Spleen (tissue), 11 donors: Measurements from ENCODE around the gene MANSC4. TPM values are rescaled to one million over a fixed set of nuclear protein-coding genes. Genes with fewer than 3 reads are reported as not detected.

ENCODE experiments used
- DNase-seq: peaks from one replicate; pipeline ENCODE4 v3.0.0-alpha.2; 2020
- H3K27ac ChIP-seq, 8 donors: fragments of 200-600 bp; sonication (generic) in 7 of 8; 1 replicate in 4 of 8; 2 replicates in 4 of 8; pipeline versions ENCODE4 v1.5.0 to v1.8.0; 2016 to 2021; ENCODE audit warnings: inconsistent platforms in 4 of 8, mild to moderate bottlenecking in 4 of 8, moderate library complexity in 1 of 8
- H3K27me3 ChIP-seq, 7 donors: fragments of 200-600 bp; sonication (generic) in 6 of 7; replicated peaks in 1 of 7; 1 replicate in 4 of 7; 2 replicates in 3 of 7; pipeline versions ENCODE4 v1.5.0 to v1.8.0; 2016 to 2021; ENCODE audit warnings: inconsistent platforms in 3 of 7, mild to moderate bottlenecking in 1 of 7
- H3K36me3 ChIP-seq, 6 donors: fragments of 200-600 bp; sonication (generic) in 5 of 6; 1 replicate in 4 of 6; 2 replicates in 2 of 6; pipeline versions ENCODE4 v1.5.0 to v1.8.0; 2016 to 2021; ENCODE audit warnings: inconsistent platforms in 2 of 6
- H3K4me1 ChIP-seq, 6 donors: fragments of 200-600 bp; sonication (generic) in 5 of 6; 1 replicate in 3 of 6; 2 replicates in 3 of 6; pipeline versions ENCODE4 v1.5.0 to v1.8.0; 2016 to 2021; ENCODE audit warnings: inconsistent platforms in 3 of 6
- H3K4me3 ChIP-seq, 8 donors: fragments of 200-600 bp; sonication (generic) in 7 of 8; 1 replicate in 4 of 8; 2 replicates in 4 of 8; pipeline versions ENCODE4 v1.5.0 to v1.8.0; 2016 to 2021; ENCODE audit warnings: inconsistent platforms in 4 of 8, mild to moderate bottlenecking in 4 of 8, moderate library complexity in 2 of 8
- H3K9me3 ChIP-seq, 8 donors: fragments of 200-600 bp; sonication (generic) in 7 of 8; 1 replicate in 4 of 8; 2 replicates in 4 of 8; pipeline versions ENCODE4 v1.5.0 to v1.8.0; 2016 to 2021; ENCODE audit warnings: inconsistent platforms in 4 of 8
- CTCF ChIP-seq, 11 experiments: fragments of 200-600 bp in 7 of 11; fragments of 450-650 bp in 4 of 11; sonication (generic) in 4 of 11; IDR thresholded peaks in 8 of 11; conservative IDR thresholded peaks in 3 of 11; 1 replicate in 7 of 11; 2 replicates in 4 of 11; pipeline versions ENCODE4 v1.4.0 to v1.8.0; 2016 to 2021; ENCODE audit warnings: antibody characterized with exemption in 11 of 11, inconsistent platforms in 4 of 11, mild to moderate bottlenecking in 1 of 11
- POLR2A ChIP-seq, 3 donors: fragments of 450-650 bp; IDR thresholded peaks; one replicate each; pipeline ENCODE4 v1.5.1; 2017; ENCODE audit warnings: antibody characterized with exemption in 3 of 3, mild to moderate bottlenecking in 1 of 3
- POLR2AphosphoS5 ChIP-seq, 3 donors: sonication (generic); formaldehyde crosslinking; IDR thresholded peaks; one replicate each; pipeline ENCODE4 v1.5.1; 2017; ENCODE audit warnings: antibody characterized with exemption in 3 of 3
- WGBS, 5 donors: extraction: QIAGEN DNeasy Blood & Tissue Kit in 3 of 5; methylation state at CpG; one replicate each; pipeline versions ENCODE4 v1.1.5 to v1.1.7; 2013 to 2018; 5-methylcytosine and 5-hydroxymethylcytosine counted together
- intact Hi-C: fragments of 100-400 bp; cut with DNase I; formaldehyde crosslinking; loops from one replicate; pipeline ENCODE4 v1.15.0; 2023; ENCODE audit warnings: low total_unique reads
- polyA plus RNA-seq, 3 donors: library from polyadenylated mRNA; stranded (reverse); fragments of 200-250 nt; gene quantifications; one replicate each; pipeline ENCODE4 v1.2.1, GENCODE V29; 2013
- total RNA-seq, 7 donors: library from RNA; depleted of rRNA in 3 of 7; stranded (reverse); fragments of >200 nt in 3 of 7; fragmentation: NEBNext Ultra II Directional in 4 of 7; extraction: Animal tissue kit (Norgen Biotek cat#: 25700) in 4 of 7; gene quantifications; one replicate each; pipeline versions ENCODE4 v1.1.0 to v1.2.1, GENCODE V29; 2016 to 2021
- donor health status: healthy with polysubstance abuse.
- donor health status: DM: no; HTN: no; CAD: no; lungs with moderate emphysema.
- donor health status: DM: no; HTN: no; CAD: no.
- donor health status: Bipolar disorder and iron deficiency.
- donor health status: healthy.
- donor health status: DM: no; HTN: no; CAD: no.
- donor health status: DM: yes; HTN: yes; CAD: no.

The MANSC4 gene
- total and polyA plus RNA-seq, 10 donors: 0.16 to 0.33 (median 0.24) TPM; not detected in 7

GRCh38 chr12:27810756-27811155 is 30.7 kb upstream of the MANSC4 start:
- H3K4me3 ChIP-seq: no peak overlapping the region
- TF ChIP-seq POLR2A (IDR thresholded peaks at IDR 0.05) (no peak), POLR2AphosphoS5 (IDR thresholded peaks at IDR 0.05) (no peak), CTCF (IDR thresholded peaks at IDR 0.05 in 8 of 11, conservative IDR thresholded peaks at IDR 0.05 in 3 of 11) (no peak)
- DNase-seq: no peak
- 70 to 91% (median 89%) methylated on average over 4 of the region's 4 CpGs for WGBS, 5 donors
- H3K9me3 ChIP-seq: no peaks in the 10 kb centered on the region
- H3K36me3 ChIP-seq: no peaks in the 10 kb centered on the region
- H3K27ac ChIP-seq: no peak overlapping the region
- peaks cover 0 to 11% (median 0%) of the 10 kb centered on the region in 7 donors for H3K27me3 ChIP-seq
- no peaks in the 10 kb centered on the region for H3K4me1 ChIP-seq
- intact Hi-C loops: no loop called here

- H3K36me3 ChIP-seq: no peaks in the 10 kb centered on the region
- intact Hi-C loops: no loop called here
- no peak overlapping the region for H3K4me3 ChIP-seq
- no peak for TF ChIP-seq CTCF (IDR thresholded peaks at IDR 0.05 in 8 of 11, conservative IDR thresholded peaks at IDR 0.05 in 3 of 11)
- no peak for TF ChIP-seq POLR2AphosphoS5 (IDR thresholded peaks at IDR 0.05)
- TF ChIP-seq POLR2A (IDR thresholded peaks at IDR 0.05): no peak
- H3K27ac ChIP-seq: no peak overlapping the region
- H3K27me3 ChIP-seq: peaks cover 0 to 11% (median 0%) of the 10 kb centered on the region in 7 donors
- 58 to 73% (median 64%) methylated on average over 6 of the region's 6 CpGs for WGBS, 5 donors
- H3K4me1 ChIP-seq: no peaks in the 10 kb centered on the region
- H3K9me3 ChIP-seq: no peaks in the 10 kb centered on the region
- no peak for DNase-seq
These were observed 28.8 kb upstream of the MANSC4 start for GRCh38 chr12:27808841-27809240.

GRCh38 chr12:27807063-27807703 is 27.1 kb upstream of the MANSC4 start:
- Histone ChIP-seq H3K27ac (no peak overlapping the region), H3K4me1 (no peaks in the 10 kb centered on the region), H3K4me3 (no peak overlapping the region), H3K27me3 (peaks cover 0 to 11% (median 0%) of the 10 kb centered on the region in 7 donors), H3K9me3 (no peaks in the 10 kb centered on the region), H3K36me3 (no peaks in the 10 kb centered on the region)
- no peak for DNase-seq
- WGBS, 5 donors: 41 to 50% (median 46%) methylated on average over 8 of the region's 8 CpGs
- intact Hi-C loops: no loop called here
- TF ChIP-seq CTCF (IDR thresholded peaks at IDR 0.05 in 8 of 11, conservative IDR thresholded peaks at IDR 0.05 in 3 of 11): no peak
- TF ChIP-seq POLR2A (IDR thresholded peaks at IDR 0.05): no peak
- TF ChIP-seq POLR2AphosphoS5 (IDR thresholded peaks at IDR 0.05): no peak

- Histone ChIP-seq H3K4me1 (no peaks in the 10 kb centered on the region), H3K9me3 (no peaks in the 10 kb centered on the region), H3K36me3 (peaks cover 0 to 5% (median 0%) of the 10 kb centered on the region in 6 donors), H3K27ac (no peak overlapping the region), H3K27me3 (peaks cover 0 to 7% (median 0%) of the 10 kb centered on the region in 7 donors), H3K4me3 (no peak overlapping the region)
- intact Hi-C loops: no loop called here
- WGBS, 5 donors: 77 to 96% (median 93%) methylated on average over 4 of the region's 4 CpGs
- no peak for DNase-seq
- TF ChIP-seq POLR2AphosphoS5 (IDR thresholded peaks at IDR 0.05): no peak
- TF ChIP-seq POLR2A (IDR thresholded peaks at IDR 0.05): no peak
- TF ChIP-seq CTCF (IDR thresholded peaks at IDR 0.05 in 8 of 11, conservative IDR thresholded peaks at IDR 0.05 in 3 of 11): no peak
These were observed 26.2 kb upstream of the MANSC4 start for GRCh38 chr12:27806259-27806658.
